GM21723 (cell line): ENCODE data around the gene OR10R2.

ENCODE experiments used
- ATAC-seq: cut with Tn5 transposase; IDR thresholded peaks from one replicate; pipeline ENCODE4 v1.9.1; 2021; ENCODE audit warnings: mild to moderate bottlenecking, moderate library complexity; ENCODE audit not compliant: unreplicated experiment

The OR10R2 gene

DNA sequence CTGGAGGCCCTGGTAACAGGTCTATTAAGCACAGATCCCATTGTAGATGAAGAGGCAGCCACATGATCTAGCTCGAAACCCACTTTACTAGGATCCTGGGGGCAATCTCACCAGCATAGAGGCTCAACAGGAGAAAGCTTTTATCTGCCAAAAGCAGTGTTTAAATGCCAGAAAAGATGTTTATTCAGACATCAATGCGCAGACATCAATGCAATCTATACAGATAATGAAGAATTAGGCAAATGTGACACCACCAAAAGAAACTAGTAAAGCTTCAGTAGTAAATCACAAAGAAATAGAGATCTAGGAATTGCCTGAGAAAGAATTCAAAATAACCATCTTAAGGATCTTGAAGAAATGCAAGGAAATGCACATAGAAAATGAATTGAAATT, 49.6 kb downstream of the OR10R2 start:
- no peak for ATAC-seq

DNA sequence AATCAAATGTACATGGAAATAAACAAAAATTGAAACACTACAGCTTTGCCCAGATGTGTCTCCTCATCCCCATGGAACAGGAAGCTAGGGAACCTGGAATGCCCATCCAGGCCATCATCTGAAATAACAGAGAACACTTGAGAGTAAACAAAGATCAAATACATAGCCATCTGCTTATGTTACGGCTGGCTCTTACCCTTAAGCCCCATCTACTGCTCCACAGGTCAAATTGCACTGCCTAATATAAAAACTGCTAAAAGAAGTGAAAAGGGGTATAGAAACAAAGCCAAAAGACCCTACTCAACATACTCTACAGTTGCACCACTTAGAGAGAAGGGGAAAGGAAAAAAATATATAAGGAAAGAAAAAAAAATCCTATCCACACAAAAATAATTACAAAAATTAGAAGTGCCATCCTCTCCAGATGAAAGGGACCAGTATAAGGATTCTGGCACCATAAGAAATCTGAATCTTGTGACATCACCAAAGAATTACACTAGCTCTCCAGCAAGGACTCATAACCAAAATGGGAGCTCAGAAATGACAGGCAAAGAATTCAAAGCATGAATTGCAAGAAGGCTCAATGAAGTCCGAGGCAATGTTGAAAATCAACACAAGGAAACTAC, 55.3 kb downstream of the OR10R2 start:
- no peak for ATAC-seq
